Endothelial cell of umbilical vein (primary cell): ENCODE results near the gene GGACT. TPM values are rescaled to one million over a fixed set of nuclear protein-coding genes. Genes with fewer than 3 reads are reported as not detected.

Experiments used
- BruUV-seq: library from RNA; stranded (reverse); fragments of 400-500 nt; replicated peaks from 2 replicates; lab custom pipeline; 2021; lab: Mats Ljungman, UMichigan
- CTCF ChIA-PET: fragments of 300-600, 350-600 bp; sonication (Branson Sonifier 250); formaldehyde crosslinking; loops from one replicate; lab custom pipeline; 2021; ENCODE audit warnings: antibody characterized with exemption, inconsistent platforms; lab: Charles Lee
- POLR2A ChIA-PET: fragments of 300-600, 350-600 bp; sonication (Branson Sonifier 250); formaldehyde crosslinking; loops from one replicate; lab custom pipeline; 2021; ENCODE audit warnings: antibody characterized with exemption, inconsistent platforms; lab: Charles Lee
- DNase-seq: peaks from one replicate; pipeline ENCODE4 v3.0.0-alpha.2; 2011; ENCODE audit warnings: low read depth, low spot score
- FAIRE-seq: peaks from 2 replicates; lab custom pipeline; 2011; peaks lifted over from hg19 to GRCh38; lab: Jason Lieb, UNC
- H2AFZ ChIP-seq: 2 replicates; pipeline ENCODE4 v1.6.0; 2012; ENCODE audit warnings: low read depth, low read length, control low read depth, inconsistent platforms
- H3K27ac ChIP-seq: 2 replicates; pipeline ENCODE4 v1.5.1; 2011; ENCODE audit warnings: low read depth, mild to moderate bottlenecking, control low read depth, low read length, moderate library complexity; ENCODE audit not compliant: insufficient read depth
- H3K27me3 ChIP-seq, 2 experiments: 2 replicates each; pipeline versions ENCODE4 v1.6.0 to v1.6.1; 2011; ENCODE audit warnings: low read length in 2 of 2, mixed read lengths in 1 of 2; ENCODE audit not compliant: control insufficient read depth in 2 of 2, insufficient read depth in 2 of 2
- H3K36me3 ChIP-seq, 2 experiments: 2 replicates in 1 of 2; 3 replicates in 1 of 2; pipeline ENCODE4 v1.5.1; 2011; ENCODE audit warnings: low read length in 2 of 2, mild to moderate bottlenecking in 1 of 2, moderate library complexity in 1 of 2; ENCODE audit not compliant: control insufficient read depth in 2 of 2, insufficient read depth in 2 of 2; ENCODE audit errors: extremely low read depth in 1 of 2
- H3K4me1 ChIP-seq: 3 replicates; pipeline ENCODE4 v1.5.1; 2011; ENCODE audit warnings: mild to moderate bottlenecking, low read length; ENCODE audit not compliant: control insufficient read depth, insufficient read depth; ENCODE audit errors: extremely low read depth
- H3K4me2 ChIP-seq: 2 replicates; pipeline ENCODE4 v1.6.1; 2011; ENCODE audit warnings: low read length, control low read depth, mixed read lengths; ENCODE audit not compliant: insufficient read depth
- H3K4me3 ChIP-seq, 3 experiments: fragments of 200-600 bp in 1 of 3; sonication (generic), shearing (Covaris generic) in 1 of 3; replicated peaks in 1 of 3; 2 replicates each; pipeline ENCODE4 v1.5.1; 2011 to 2016; ENCODE audit warnings: control low read depth in 3 of 3, low read length in 3 of 3, mild to moderate bottlenecking in 2 of 3, inconsistent platforms in 1 of 3, low read depth in 1 of 3, moderate library complexity in 1 of 3; ENCODE audit not compliant: insufficient read depth in 1 of 3
- H3K79me2 ChIP-seq: 2 replicates; pipeline ENCODE4 v1.6.0; 2012; ENCODE audit warnings: low read length, inconsistent platforms; ENCODE audit not compliant: control insufficient read depth, insufficient read depth
- H3K9ac ChIP-seq: replicated peaks from 2 replicates; pipeline ENCODE3; 2011; ENCODE audit warnings: low read length, control low read depth; ENCODE audit not compliant: insufficient read depth; ENCODE audit errors: extremely low read depth
- H3K9me1 ChIP-seq: replicated peaks from 3 replicates; pipeline ENCODE4 v1.6.0; 2011; ENCODE audit warnings: mild to moderate bottlenecking, low read length; ENCODE audit not compliant: control insufficient read depth, insufficient read depth; ENCODE audit errors: extremely low read depth
- H3K9me3 ChIP-seq: replicated peaks from 2 replicates; pipeline ENCODE4 v1.5.1; 2012; ENCODE audit warnings: low read length, inconsistent platforms; ENCODE audit not compliant: control insufficient read depth, insufficient read depth
- H4K20me1 ChIP-seq: replicated peaks from 2 replicates; pipeline ENCODE3; 2011; ENCODE audit warnings: mild to moderate bottlenecking, low read length; ENCODE audit not compliant: control insufficient read depth, insufficient read depth; ENCODE audit errors: extremely low read depth
- EZH2 ChIP-seq: IDR thresholded peaks from 2 replicates; pipeline ENCODE4 v1.6.1; 2012; ENCODE audit warnings: borderline replicate concordance, low read depth, mild to moderate bottlenecking, moderate library complexity, low read length, inconsistent platforms; ENCODE audit not compliant: severe bottlenecking
- FOS ChIP-seq: IDR thresholded peaks from 2 replicates; pipeline ENCODE4 v1.6.1; 2011; ENCODE audit warnings: mild to moderate bottlenecking, low read length, moderate library complexity, borderline replicate concordance; ENCODE audit not compliant: insufficient read depth
- GATA2 ChIP-seq: IDR thresholded peaks from 2 replicates; pipeline ENCODE4 v1.7.0; 2011; ENCODE audit warnings: low read depth, mild to moderate bottlenecking, moderate library complexity, mixed read lengths, low read length; ENCODE audit not compliant: insufficient read length, insufficient read depth
- JUN ChIP-seq: IDR thresholded peaks from 2 replicates; pipeline ENCODE4 v1.6.1; 2011; ENCODE audit warnings: borderline replicate concordance, low read depth; ENCODE audit not compliant: insufficient read length, insufficient read depth
- MYC ChIP-seq: IDR thresholded peaks from one replicate; pipeline ENCODE4 v1.6.1; 2011; ENCODE audit warnings: mild to moderate bottlenecking, low read depth, low read length
- POLR2A ChIP-seq: IDR thresholded peaks from 2 replicates; pipeline ENCODE4 v1.6.1; 2012; ENCODE audit warnings: low read depth, mild to moderate bottlenecking, control low read depth, low read length
- POLR2AphosphoS5 ChIP-seq: IDR thresholded peaks from 2 replicates; pipeline ENCODE4 v1.6.1; 2012; ENCODE audit warnings: low read depth, mild to moderate bottlenecking, control low read depth, low read length, moderate library complexity; ENCODE audit not compliant: insufficient read depth
- dilution Hi-C: fragments of 300-500 bp; cut with MboI; formaldehyde crosslinking; loops from one replicate; pipeline ENCODE4 v1.15.0; 2019; ENCODE audit warnings: low sequenced_read_pairs; ENCODE audit not compliant: extremely low pct_ligation_motif_present
- intact Hi-C: fragments of 100-400 bp; cut with micrococcal nuclease; formaldehyde crosslinking; loops from one replicate; pipeline ENCODE4 v1.10.0; 2022
- polyA plus RNA-seq, 4 experiments: library from polyadenylated mRNA; depleted of rRNA in 3 of 4; stranded (reverse) in 3 of 4; unstranded in 1 of 4; fragments of >200 nt; gene quantifications; 2 replicates each; pipeline versions ENCODE4 v1.2.1 to v1.2.3, GENCODE V29; 2011 to 2012; ENCODE audit warnings: missing spikeins in 1 of 4
- total RNA-seq: library from RNA; stranded (reverse); gene quantifications from 2 replicates; pipeline ENCODE4 v1.2.3, GENCODE V29; 2021
- TF ChIP-seq, protein P1 (sequence below), 2 donors: IDR thresholded peaks; 1 replicate in 1 of 2; 2 replicates in 1 of 2; pipeline ENCODE4 v1.5.1; 2011; ENCODE audit warnings: low read length in 2 of 2, mild to moderate bottlenecking in 2 of 2, moderate library complexity in 2 of 2, control low read depth in 1 of 2, inconsistent platforms in 1 of 2, low read depth in 1 of 2; ENCODE audit not compliant: insufficient read depth in 1 of 2; ENCODE audit errors: extremely low read depth in 1 of 2
- TF ChIP-seq, protein P2 (sequence below): IDR thresholded peaks from 2 replicates; pipeline ENCODE4 v1.6.1; 2011; ENCODE audit not compliant: insufficient read depth, insufficient read length

Gene GGACT
- total and polyA plus RNA-seq, 2 donors (not counting 3 experiments of a cell fraction or from before 2014, with no cell fraction given): 2.5 to 6.5 TPM

DNA sequence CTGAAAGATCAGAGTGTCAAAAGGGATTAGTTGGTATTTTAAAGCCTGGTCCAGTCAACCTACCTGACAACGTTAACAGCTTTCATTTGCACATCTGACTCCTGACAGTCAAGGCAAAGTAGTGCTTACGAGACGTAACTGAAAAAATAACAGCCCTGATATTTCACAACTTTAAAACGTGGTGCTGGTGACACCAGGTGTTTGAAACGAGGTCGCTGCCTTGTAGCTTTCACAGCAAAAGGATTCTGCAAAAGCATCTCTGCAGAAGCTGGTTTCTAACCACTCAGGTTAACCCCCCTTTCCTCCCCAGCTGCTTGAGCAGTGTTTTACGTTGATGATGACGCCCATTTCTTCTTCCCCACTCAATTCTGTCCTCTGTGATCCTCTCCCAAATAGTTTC lies 23.3 kb downstream of the GGACT start:
- TF ChIP-seq EZH2 (no peak), GATA2 (no peak), MYC (no peak), POLR2A (no peak), POLR2AphosphoS5 (no peak), FOS (no peak), JUN (no peak)
- TF ChIP-seq, protein P1, sequence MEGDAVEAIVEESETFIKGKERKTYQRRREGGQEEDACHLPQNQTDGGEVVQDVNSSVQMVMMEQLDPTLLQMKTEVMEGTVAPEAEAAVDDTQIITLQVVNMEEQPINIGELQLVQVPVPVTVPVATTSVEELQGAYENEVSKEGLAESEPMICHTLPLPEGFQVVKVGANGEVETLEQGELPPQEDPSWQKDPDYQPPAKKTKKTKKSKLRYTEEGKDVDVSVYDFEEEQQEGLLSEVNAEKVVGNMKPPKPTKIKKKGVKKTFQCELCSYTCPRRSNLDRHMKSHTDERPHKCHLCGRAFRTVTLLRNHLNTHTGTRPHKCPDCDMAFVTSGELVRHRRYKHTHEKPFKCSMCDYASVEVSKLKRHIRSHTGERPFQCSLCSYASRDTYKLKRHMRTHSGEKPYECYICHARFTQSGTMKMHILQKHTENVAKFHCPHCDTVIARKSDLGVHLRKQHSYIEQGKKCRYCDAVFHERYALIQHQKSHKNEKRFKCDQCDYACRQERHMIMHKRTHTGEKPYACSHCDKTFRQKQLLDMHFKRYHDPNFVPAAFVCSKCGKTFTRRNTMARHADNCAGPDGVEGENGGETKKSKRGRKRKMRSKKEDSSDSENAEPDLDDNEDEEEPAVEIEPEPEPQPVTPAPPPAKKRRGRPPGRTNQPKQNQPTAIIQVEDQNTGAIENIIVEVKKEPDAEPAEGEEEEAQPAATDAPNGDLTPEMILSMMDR (IDR thresholded peaks at IDR 0.05; ENCODE audit: extremely low read depth in 1 of 2, insufficient read depth in 1 of 2, low read depth in 1 of 2, low read length in 2 of 2): no peak
- TF ChIP-seq, protein P2, sequence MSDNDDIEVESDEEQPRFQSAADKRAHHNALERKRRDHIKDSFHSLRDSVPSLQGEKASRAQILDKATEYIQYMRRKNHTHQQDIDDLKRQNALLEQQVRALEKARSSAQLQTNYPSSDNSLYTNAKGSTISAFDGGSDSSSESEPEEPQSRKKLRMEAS: no peak
- no peak overlapping the region for H3K4me2 ChIP-seq
- H3K27ac ChIP-seq: no peak overlapping the region
- dilution Hi-C loops: no loop called here
- H3K4me1 ChIP-seq: no peaks in the 10 kb centered on the region
- no peaks in the 10 kb centered on the region for H3K9me1 ChIP-seq
- intact Hi-C loops: no loop called here
- no peak for FAIRE-seq
- ChIA-PET CTCF (interaction anchor here (1.1 to 1.6 kb wide), 2 partner anchors 9 to 664 kb away, joined by 3 to 5 read pairs; no protein-coding TSS in a partner anchor), POLR2A (no interaction called here)
- no peak overlapping the region for H3K4me3 ChIP-seq
- DNase-seq: no peak
- H3K27me3 ChIP-seq: no peaks in the 10 kb centered on the region
- H3K9ac ChIP-seq: no peak overlapping the region
- H3K9me3 ChIP-seq: no peaks in the 10 kb centered on the region
- no peaks in the 10 kb centered on the region for H3K79me2 ChIP-seq
- no peaks in the 10 kb centered on the region for H4K20me1 ChIP-seq
- no peak overlapping the region for H2AFZ ChIP-seq
- H3K36me3 ChIP-seq: no peaks in the 10 kb centered on the region
- BruUV-seq: no TSS peak
